HG03159 (cell line): ENCODE data around the gene E2F4.

Experiments used
- ATAC-seq: cut with Tn5 transposase; IDR thresholded peaks from one replicate; pipeline ENCODE4 v1.9.1; 2021; ENCODE audit warnings: mild to moderate bottlenecking, moderate library complexity; ENCODE audit not compliant: unreplicated experiment

E2F4 gene

DNA sequence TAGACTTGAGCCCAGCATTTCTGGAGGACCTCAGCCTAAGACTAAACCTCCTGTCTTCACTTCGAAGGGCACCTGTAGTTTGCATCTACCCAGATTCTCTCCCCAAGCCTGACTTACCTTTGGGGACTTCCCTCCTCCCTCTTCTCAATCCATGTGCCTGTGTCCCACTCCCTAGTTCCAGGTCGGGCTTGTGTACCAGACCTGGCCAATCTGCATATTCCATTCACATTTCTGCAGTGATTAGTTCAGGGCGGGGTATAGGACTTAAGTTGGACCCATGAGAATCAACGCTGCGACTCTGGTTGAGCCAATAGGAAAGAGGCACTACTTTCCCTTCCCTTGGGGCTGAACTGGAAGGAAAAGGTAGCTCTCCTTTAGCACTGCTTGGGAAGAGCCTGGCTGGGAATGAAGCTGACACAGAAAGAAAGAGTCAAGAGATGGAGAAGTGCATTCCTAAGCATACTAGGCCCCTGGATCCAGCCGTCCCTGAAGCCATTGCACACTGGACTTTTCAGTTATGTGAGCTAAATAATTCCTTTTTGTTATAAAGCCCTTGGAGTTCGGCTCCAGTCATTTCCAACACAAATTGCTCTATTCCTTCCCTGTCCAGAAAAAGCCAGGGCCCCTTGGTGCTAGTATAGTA, 34.7 kb upstream of the E2F4 start:
- ATAC-seq, result no peak

DNA sequence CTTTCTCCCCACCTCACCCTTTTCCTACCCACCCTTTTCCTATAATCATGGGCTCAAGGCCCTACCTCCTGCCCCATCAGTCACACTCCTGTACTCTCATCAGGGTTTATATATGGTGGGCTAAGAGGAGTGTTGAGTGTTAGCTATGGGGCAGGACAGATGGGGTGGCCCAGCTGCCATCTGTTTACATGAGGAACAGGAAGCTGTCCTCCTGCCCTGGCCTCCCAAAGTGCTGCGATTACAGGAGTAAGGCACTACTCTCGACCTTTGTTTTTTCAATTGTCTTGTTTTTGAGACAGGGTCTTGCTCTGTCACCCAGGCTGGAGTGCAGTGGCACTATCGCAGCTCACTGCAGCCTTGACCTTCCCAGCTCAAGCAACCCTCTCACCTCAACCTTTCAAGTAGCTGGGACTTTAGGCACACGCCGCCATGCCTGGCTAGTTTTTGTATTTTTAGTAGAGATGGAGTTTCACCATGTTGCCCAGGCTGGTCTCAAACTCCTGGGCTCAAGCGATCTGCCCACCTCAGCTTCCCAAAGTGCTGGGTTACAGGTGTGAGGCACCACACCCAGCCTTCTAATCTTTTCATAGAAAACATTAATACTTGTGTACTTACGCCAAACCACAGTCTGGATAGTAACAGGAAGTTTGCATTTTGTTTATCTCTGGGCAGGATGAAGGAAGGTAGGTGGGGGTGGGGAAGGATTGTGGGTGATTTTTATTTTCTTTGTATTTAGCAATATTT, 33.9 kb upstream of the E2F4 start:
- ATAC-seq, result no peak

DNA sequence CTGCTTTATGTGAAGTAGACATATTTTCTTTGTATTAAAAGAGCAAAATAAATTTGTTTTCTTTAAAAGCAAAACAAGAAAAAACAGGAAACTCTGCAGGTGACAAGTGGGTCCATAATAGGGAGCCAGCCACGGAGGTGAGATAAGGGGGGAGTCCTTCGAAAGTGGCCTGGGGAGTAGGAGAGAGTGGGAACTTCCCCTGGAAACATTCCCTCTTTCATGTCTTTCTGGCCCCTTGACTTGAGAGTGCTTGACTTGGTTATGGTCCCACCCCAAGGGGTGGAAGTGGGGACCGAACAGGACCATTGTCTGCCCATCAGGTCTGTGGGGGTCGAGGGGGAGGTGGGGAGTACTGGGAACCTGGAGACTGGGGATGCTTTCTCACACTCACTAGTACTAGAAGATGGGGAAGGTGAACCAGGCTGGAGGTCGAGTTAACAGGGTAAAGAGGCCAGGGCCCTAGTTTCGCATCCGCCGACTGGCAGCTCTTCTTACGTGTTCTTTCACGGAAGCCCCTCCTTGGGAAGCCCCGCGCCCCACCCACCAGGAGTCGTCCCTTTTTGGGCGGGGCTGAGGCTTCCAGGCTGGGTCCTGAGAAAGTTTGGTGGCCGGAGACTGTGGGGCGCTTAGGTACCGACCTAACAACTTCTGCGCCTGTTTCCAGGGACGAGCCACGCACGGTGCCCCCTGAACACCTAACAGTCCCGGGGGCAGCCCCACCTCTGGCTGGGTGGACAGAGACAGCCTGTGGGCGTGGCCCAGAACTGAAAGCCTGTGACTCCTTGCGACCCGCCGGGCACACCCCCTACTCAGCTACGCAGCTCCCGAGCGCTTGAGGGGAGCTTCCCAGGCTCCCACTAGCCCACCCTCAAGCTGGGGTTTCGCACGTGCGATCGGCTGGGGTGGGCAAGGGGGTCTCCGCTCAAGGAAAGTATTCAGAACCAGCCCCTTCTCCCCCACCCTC, 33.0 kb upstream of the E2F4 start:
- ATAC-seq, result peak; percentile 37

- ATAC-seq, result no peak
These were observed 30.3 kb upstream of the E2F4 start for GRCh38 chr16:67161595-67162058.

DNA sequence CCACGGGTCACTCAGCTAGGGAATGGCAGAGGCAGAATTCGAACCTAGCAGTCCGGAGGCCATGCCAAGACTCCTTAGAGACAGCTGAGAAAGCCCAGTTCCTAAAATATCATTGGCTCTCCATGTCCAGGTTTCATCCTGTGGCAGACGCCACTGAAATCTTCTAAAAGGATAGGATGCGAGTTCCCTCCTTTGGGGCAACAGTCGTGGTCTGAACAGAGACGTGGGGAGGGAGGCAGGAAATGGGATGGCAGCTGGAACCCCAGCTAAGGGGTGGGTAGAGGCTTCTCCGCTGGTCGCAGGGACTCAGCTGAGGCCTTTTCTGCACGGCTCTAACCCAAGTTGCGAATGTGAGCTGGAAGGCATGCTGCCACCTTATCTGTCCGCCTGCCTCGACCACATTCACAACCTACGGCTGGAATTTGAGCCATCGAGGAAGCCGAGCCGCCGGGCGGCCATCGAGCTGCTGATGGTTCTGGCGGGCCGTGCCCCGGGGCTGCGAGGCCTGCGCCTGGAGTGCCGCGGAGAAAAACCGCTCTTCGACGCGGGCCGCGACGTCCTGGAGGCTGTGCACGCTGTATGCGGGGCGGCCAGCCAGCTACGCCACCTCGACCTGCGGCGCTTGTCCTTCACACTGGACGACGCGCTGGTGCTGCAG, 29.3 kb upstream of the E2F4 start:
- no peak for ATAC-seq

DNA sequence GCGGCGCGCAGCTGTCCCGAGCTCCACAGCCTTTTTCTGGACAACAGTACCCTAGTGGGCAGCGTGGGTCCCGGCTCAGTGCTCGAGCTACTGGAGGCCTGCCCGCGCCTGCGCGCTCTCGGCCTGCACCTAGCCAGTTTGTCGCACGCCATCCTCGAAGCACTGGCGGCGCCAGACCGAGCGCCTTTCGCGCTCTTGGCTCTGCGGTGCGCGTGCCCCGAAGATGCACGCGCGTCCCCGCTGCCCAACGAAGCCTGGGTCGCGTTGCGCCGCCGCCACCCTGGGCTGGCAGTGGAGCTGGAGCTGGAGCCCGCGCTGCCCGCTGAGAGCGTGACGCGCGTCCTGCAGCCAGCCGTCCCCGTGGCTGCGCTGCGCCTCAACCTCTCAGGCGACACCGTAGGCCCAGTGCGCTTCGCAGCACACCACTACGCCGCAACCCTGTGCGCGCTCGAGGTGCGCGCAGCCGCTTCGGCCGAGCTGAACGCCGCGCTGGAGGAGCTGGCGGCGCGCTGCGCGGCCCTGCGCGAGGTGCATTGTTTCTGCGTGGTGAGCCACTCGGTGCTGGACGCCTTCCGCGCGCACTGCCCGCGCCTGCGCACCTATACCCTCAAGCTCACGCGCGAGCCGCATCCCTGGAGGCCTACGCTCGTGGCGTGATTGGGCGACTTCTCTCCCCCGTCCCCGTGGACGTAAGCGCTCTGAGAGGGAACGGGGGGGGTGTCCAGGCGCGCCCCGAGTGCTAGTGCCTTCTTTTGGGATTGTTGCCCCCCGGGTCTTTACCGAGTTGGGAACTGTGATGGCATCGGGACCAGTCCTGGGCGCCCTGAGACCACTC, 28.6 kb upstream of the E2F4 start:
- no peak for ATAC-seq

DNA sequence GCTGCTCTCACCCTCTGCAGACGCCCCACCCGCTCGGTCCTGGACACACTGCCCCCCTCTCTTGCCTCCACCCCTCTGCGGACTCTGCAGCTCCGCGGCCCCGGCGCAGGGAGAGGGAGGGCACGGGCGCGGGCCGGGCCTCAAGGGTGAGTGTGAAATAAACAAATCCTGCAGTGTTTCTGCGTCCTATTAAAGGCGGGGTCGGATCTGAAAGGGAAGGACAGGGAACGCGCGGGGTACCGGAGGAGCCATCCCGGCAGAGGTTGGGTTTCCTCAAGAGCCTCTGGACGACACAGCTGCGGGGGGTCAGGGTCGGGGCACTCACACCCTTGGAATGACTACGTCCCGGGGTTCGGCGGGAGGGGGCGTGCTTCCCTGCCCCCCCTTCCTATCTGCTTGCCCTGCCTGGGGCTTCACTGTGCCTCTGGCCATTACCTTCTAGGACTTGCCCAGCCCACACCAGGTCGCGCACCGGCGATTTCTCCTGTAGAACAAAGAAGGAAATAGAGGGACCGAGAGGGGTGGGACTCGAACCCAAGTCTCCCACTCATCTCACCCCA, 27.9 kb upstream of the E2F4 start:
- no peak for ATAC-seq

DNA sequence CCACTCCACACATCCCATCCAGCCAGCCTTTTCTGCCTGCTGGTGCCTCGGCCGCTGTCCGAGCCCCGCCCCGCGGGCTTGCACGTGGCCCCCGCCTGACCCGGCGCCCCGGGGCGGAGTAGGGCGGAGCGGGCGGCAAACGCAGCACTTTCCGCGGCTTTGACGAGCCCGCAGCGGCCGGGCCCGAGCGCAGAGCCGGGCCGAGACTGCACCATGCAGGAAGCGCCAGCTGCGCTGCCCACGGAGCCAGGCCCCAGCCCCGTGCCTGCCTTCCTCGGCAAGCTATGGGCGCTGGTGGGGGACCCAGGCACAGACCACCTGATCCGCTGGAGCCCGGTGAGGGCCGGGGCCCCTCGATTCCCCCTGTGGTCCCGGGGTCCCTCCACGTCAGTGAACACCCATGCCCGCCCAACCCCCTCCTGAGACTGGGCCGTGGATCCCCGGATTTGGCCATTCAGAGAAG, 27.3 kb upstream of the E2F4 start, which contains the start of gene HSF4:
Gene HSF4, plus strand, starts transcription at position 147 of the 463 bp plus-strand sequence. Its CDS starts 67 bp downstream, at position 214.
- no peak for ATAC-seq

DNA sequence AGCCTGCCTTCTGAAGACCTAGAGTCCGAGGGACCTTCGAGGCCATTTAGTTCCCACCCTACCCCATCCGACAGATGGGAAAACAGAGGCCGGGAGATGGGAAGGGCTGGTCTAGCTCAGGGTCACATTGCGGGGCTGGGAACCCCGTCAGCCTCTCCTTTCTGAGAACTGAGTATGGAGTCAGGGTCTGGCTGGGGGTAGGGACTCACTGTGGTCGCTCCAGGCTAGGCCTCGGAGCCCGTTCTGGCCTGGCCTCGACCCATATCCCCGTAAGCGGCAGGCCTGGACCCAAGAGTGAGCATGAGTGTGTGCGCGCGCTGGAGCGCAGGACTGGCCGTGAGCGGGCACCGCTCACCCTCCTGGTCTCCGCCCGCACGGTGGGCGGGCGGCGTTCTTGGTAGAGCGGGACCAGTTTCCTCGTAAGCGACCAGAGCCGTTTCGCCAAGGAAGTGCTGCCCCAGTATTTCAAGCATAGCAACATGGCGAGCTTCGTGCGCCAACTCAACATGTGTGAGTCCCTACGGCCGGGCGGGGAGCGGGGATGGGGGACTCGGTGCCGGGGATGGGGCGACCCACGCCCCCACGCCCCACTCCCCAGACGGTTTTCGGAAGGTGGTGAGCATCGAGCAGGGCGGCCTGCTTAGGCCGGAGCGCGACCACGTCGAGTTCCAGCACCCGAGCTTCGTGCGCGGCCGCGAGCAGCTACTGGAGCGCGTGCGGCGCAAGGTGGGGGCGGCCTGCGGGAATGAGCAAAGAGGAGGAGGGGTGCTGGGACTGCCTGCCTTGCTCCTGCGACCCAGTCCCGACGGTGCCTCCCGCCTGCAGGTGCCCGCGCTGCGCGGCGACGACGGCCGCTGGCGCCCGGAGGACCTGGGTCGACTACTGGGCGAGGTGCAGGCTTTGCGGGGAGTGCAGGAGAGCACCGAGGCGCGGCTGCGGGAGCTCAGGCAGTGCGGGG, 26.6 kb upstream of the E2F4 start:
- ATAC-seq, result no peak

DNA sequence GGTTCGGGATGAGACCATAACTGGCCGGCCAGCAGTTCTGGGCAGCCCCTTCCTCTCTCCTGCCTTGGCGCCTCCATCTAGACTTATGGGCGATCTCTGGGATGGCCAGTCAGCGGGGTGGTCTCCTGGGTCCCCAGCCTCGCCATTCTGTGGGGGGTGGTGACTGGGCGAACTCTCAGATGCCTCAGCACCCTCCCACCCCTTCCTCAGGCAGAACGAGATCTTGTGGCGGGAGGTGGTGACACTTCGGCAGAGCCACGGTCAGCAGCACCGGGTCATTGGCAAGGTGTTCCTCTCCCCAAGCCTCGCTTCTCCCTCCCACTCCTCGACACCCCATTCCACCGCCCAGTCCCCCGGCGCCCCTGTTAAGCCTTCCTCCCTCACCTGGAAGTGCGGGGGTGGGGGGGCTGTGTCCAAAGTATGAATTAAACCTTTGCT, 25.8 kb upstream of the E2F4 start:
- no peak for ATAC-seq

DNA sequence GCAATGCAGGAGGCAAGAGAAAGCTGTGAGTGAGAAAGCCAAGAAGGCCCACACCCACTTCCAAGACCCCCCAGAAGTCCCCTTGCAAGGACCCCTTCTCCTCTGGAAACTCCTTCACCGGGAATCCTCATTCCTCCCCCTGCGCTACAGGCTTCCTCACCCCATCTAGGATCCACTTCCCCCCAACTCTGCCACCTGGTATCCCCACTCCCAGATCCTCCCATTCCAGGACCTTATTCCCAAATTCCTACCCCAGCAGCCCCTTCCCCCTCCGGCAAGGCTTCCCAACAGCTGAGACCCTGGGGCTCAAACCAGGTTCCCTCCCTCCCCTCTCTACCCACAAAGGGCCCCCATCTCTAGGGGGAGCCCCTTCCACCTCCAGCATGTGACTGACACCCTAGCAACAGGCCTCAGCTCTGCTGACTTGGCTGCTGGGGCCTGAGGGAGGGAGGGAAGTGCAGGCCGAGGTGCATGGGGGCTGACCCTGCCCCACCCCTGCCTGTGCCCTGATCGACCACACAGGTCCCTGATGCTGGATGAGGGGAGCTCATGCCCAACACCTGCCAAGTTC, 25.3 kb upstream of the E2F4 start:
- ATAC-seq, result no peak

DNA sequence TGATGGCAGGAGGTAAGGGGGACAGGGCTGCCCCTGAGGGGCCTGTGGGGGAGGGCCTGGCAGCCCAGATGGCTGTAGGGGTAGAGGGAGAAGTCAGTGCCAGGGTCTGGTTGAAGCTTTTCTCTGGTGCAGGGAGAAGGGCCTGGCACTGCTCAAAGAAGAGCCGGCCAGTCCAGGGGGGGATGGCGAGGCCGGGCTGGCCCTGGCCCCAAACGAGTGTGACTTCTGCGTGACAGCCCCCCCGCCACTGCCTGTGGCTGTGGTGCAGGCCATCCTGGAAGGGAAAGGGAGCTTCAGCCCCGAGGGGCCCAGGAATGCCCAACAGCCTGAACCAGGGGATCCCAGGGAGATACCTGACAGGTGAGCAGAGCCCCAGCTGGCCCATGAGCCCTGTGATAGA, 24.4 kb upstream of the E2F4 start:
- ATAC-seq, result no peak

DNA sequence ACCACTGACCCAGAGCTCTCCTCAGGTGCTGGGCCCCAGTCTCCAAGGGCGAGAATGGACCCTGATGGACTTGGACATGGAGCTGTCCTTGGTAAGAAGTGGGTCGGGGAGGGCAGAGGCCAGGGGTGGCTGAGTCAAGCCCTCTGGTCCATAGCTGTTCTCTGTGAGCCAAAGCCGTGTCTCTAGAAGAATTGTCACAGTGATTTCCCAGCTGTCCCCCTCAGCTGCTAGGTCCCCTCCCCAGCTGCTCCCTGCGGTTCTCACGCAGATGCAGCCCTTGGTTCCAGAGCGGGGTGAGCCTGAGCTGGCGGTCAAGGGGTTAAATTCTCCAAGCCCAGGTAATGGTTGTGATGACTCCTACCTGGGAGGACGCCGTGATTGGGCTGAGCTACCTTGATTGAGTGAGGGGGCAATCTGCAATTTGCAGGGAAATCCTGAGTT, 22.9 kb upstream of the E2F4 start:
- ATAC-seq, result no peak

DNA sequence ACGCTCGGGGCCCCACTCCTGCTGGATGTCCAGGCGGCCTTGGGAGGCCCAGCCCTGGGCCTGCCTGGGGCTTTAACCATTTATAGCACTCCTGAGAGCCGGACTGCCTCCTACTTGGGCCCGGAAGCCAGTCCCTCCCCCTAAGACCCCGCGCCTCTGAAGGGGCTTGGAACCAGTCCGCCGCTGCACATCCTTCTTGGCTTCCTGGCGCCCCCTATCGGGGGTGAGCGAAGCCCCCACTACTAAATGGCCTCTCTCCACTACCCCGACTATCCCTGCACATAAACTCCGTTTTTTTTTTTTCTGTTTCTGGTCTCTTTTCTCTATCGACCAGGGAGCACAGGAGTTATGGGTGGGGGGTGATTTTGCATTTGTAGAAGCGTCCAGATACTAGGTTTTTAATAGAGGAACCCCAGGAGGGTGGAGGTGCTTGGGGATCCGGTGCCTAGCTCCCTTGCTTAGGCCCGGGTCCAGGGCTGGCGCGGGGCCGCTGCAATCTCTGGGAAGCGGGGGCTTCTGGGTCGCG, 22.2 kb upstream of the E2F4 start:
- ATAC-seq, result no peak

- no peak for ATAC-seq
These were observed 21.6 kb upstream of the E2F4 start, which contains the start of gene NOL3 for GRCh38 chr16:67170168-67170948. TSS of gene NOL3 (plus strand) at chr16:67170538.

GRCh38 chr16:67170949-67171649, 20.9 kb upstream of the E2F4 start:
- ATAC-seq, result no peak
